ENCODE data around the gene PIK3R5. TPM values are rescaled to one million over a fixed set of nuclear protein-coding genes. Genes with fewer than 3 reads are reported as not detected.
"Not testable (repeated sequence)": the region's sequence is repeated elsewhere in the genome, so short reads cannot be mapped to it uniquely, and the experiment has no call there.

PIK3R5 gene
- total RNA-seq, 1 donor from 2014 or later: not detected

- DNase-seq (ENCODE audit: low spot score): no peak
- no peaks in the 10 kb centered on the region for H3K36me3 Mint-ChIP-seq (ENCODE audit: low read depth)
- peak overlapping the region; percentile 86 for H3K27ac Mint-ChIP-seq (ENCODE audit: unreplicated experiment)
- peak overlapping the region; percentile 60 for H3K4me3 Mint-ChIP-seq (ENCODE audit: unreplicated experiment)
- no peaks in the 10 kb centered on the region for H3K27me3 Mint-ChIP-seq (ENCODE audit: low read depth)
- peaks cover 33% of the 10 kb centered on the region for H3K4me1 Mint-ChIP-seq (ENCODE audit: low read depth)
- H3K9me3 Mint-ChIP-seq (ENCODE audit: low read depth): no peaks in the 10 kb centered on the region
- no peak for TF ChIP-seq CTCF (IDR thresholded peaks at IDR 0.05)
These were observed 107.6 kb downstream of the PIK3R5 start for GRCh38 chr17:8857919-8858318.

- H3K27me3 Mint-ChIP-seq (ENCODE audit: low read depth): no peaks in the 10 kb centered on the region
- TF ChIP-seq CTCF (IDR thresholded peaks at IDR 0.05): no peak
- no peak for DNase-seq (ENCODE audit: low spot score)
- H3K4me1 Mint-ChIP-seq (ENCODE audit: low read depth): peaks cover 33% of the 10 kb centered on the region
- H3K9me3 Mint-ChIP-seq (ENCODE audit: low read depth): no peaks in the 10 kb centered on the region
- H3K4me3 Mint-ChIP-seq (ENCODE audit: unreplicated experiment): no peak overlapping the region
- H3K36me3 Mint-ChIP-seq (ENCODE audit: low read depth): no peaks in the 10 kb centered on the region
- H3K27ac Mint-ChIP-seq (ENCODE audit: unreplicated experiment): peak overlapping the region; percentile 86
These were observed 108.5 kb downstream of the PIK3R5 start for GRCh38 chr17:8856869-8857575.

- H3K27me3 Mint-ChIP-seq (ENCODE audit: low read depth); H3K9me3 Mint-ChIP-seq (ENCODE audit: low read depth); H3K27ac Mint-ChIP-seq (ENCODE audit: unreplicated experiment); DNase-seq (ENCODE audit: low spot score); H3K36me3 Mint-ChIP-seq (ENCODE audit: low read depth); H3K4me3 Mint-ChIP-seq (ENCODE audit: unreplicated experiment): not testable (repeated sequence)
- peaks cover 33% of the 10 kb centered on the region for H3K4me1 Mint-ChIP-seq (ENCODE audit: low read depth)
These were observed 109.3 kb downstream of the PIK3R5 start for GRCh38 chr17:8856205-8856603.

GRCh38 chr17:8855477-8856204, 109.9 kb downstream of the PIK3R5 start:
- Mint-ChIP-seq H3K36me3 (ENCODE audit: low read depth) (no peaks in the 10 kb centered on the region), H3K27ac (ENCODE audit: unreplicated experiment) (no peak overlapping the region), H3K4me3 (ENCODE audit: unreplicated experiment) (no peak overlapping the region), H3K27me3 (ENCODE audit: low read depth) (no peaks in the 10 kb centered on the region), H3K4me1 (ENCODE audit: low read depth) (peaks cover 33% of the 10 kb centered on the region), H3K9me3 (ENCODE audit: low read depth) (no peaks in the 10 kb centered on the region)
- no peak for TF ChIP-seq CTCF (IDR thresholded peaks at IDR 0.05)
- no peak for DNase-seq (ENCODE audit: low spot score)

- Mint-ChIP-seq H3K27ac (ENCODE audit: unreplicated experiment) (no peak overlapping the region), H3K4me1 (ENCODE audit: low read depth) (peaks cover 3% of the 10 kb centered on the region)
These were observed 113.9 kb downstream of the PIK3R5 start for GRCh38 chr17:8851600-8851999.

More at GRCh38 chr17:8851600-8851999, 113.9 kb downstream of the PIK3R5 start:
- Mint-ChIP-seq H3K9me3 (ENCODE audit: low read depth) (no peaks in the 10 kb centered on the region), H3K4me3 (ENCODE audit: unreplicated experiment) (no peak overlapping the region), H3K27me3 (ENCODE audit: low read depth) (no peaks in the 10 kb centered on the region), H3K36me3 (ENCODE audit: low read depth) (no peaks in the 10 kb centered on the region)
- TF ChIP-seq CTCF (IDR thresholded peaks at IDR 0.05): no peak
- DNase-seq (ENCODE audit: low spot score): no peak
